GM18508 (cell line): ENCODE data around the gene ATXN7.

Experiments used
- ATAC-seq: cut with Tn5 transposase; IDR thresholded peaks from one replicate; pipeline ENCODE4 v1.9.1; 2021; ENCODE audit warnings: moderate number of reproducible peaks; ENCODE audit not compliant: insufficient read depth, unreplicated experiment

Gene ATXN7

GRCh38 chr3:63861306-63861705 lies 2.4 kb upstream of the ATXN7 start:
- ATAC-seq, result no peak

GRCh38 chr3:63862804-63863149 lies 890 bp upstream of the ATXN7 start:
- peak; percentile 7 for ATAC-seq

- no peak for ATAC-seq
Measured at GRCh38 chr3:63864008-63864964, 619 bp downstream of the ATXN7 start.

GRCh38 chr3:63864965-63865327 lies 1.3 kb downstream of the ATXN7 start:
- no peak for ATAC-seq

- no peak for ATAC-seq
Measured at GRCh38 chr3:63867225-63867624, 3.6 kb downstream of the ATXN7 start.

GRCh38 chr3:63869940-63870614 lies 6.4 kb downstream of the ATXN7 start:
- ATAC-seq, result no peak

GRCh38 chr3:63870615-63871005 lies 6.9 kb downstream of the ATXN7 start:
- no peak for ATAC-seq

GRCh38 chr3:63872135-63872924 lies 8.7 kb downstream of the ATXN7 start:
- ATAC-seq, result no peak

- no peak for ATAC-seq
Measured at GRCh38 chr3:63874769-63875168, 11.1 kb downstream of the ATXN7 start.

GRCh38 chr3:63875510-63875909 lies 11.8 kb downstream of the ATXN7 start:
- no peak for ATAC-seq

- no peak for ATAC-seq
Measured at GRCh38 chr3:63876260-63876659, 12.6 kb downstream of the ATXN7 start.

GRCh38 chr3:63877737-63878393 lies 14.2 kb downstream of the ATXN7 start:
- ATAC-seq, result no peak

GRCh38 chr3:63878394-63879060 lies 14.9 kb downstream of the ATXN7 start:
- no peak for ATAC-seq

GRCh38 chr3:63880653-63881052 lies 17.0 kb downstream of the ATXN7 start:
- no peak for ATAC-seq

- ATAC-seq, result no peak
Measured at GRCh38 chr3:63886858-63887257, 23.2 kb downstream of the ATXN7 start.

- no peak for ATAC-seq
Measured at GRCh38 chr3:63891518-63891917, 27.9 kb downstream of the ATXN7 start.

- no peak for ATAC-seq
Measured at GRCh38 chr3:63892773-63893352, 29.2 kb downstream of the ATXN7 start.

GRCh38 chr3:63895422-63896189 lies 31.9 kb downstream of the ATXN7 start:
- no peak for ATAC-seq
